NCI-H1436 (cell line): ENCODE data around the gene BRWD1.
"Not testable (repeated sequence)": the region's sequence is repeated elsewhere in the genome, so short reads cannot be mapped to it uniquely, and the experiment has no call there.

Experiments
- DNase-seq: peaks from one replicate; lab custom pipeline; 2025; lab: John Stamatoyannopoulos, UW

BRWD1 gene

GRCh38 chr21:39173716-39174680, 139.4 kb downstream of the BRWD1 start:
- no peak for DNase-seq

- no peak for DNase-seq
Observed at GRCh38 chr21:39169906-39170305, 143.5 kb downstream of the BRWD1 start.

GRCh38 chr21:39168800-39169199, 144.6 kb downstream of the BRWD1 start:
- no peak for DNase-seq

- no peak for DNase-seq
Observed at GRCh38 chr21:39164523-39164922, 148.9 kb downstream of the BRWD1 start.

- no peak for DNase-seq
Observed at GRCh38 chr21:39161064-39161463, 152.4 kb downstream of the BRWD1 start.

GRCh38 chr21:39159342-39160063, 153.9 kb downstream of the BRWD1 start:
- DNase-seq = no peak

- DNase-seq = not testable (repeated sequence)
Observed at GRCh38 chr21:39157241-39157640, 156.2 kb downstream of the BRWD1 start.

- DNase-seq = no peak
Observed at GRCh38 chr21:39156024-39156423, 157.4 kb downstream of the BRWD1 start.

GRCh38 chr21:39155578-39155977, 157.9 kb downstream of the BRWD1 start:
- DNase-seq = no peak

- DNase-seq = no peak
Observed at GRCh38 chr21:39153842-39154241, 159.6 kb downstream of the BRWD1 start.

GRCh38 chr21:39153373-39153772, 160.1 kb downstream of the BRWD1 start:
- no peak for DNase-seq

GRCh38 chr21:39152271-39152670, 161.2 kb downstream of the BRWD1 start:
- DNase-seq = no peak

- no peak for DNase-seq
Observed at GRCh38 chr21:39150877-39151276, 162.6 kb downstream of the BRWD1 start.

GRCh38 chr21:39150316-39150715, 163.1 kb downstream of the BRWD1 start:
- DNase-seq = no peak

GRCh38 chr21:39149882-39150281, 163.6 kb downstream of the BRWD1 start:
- no peak for DNase-seq

GRCh38 chr21:39148975-39149374, 164.5 kb downstream of the BRWD1 start:
- DNase-seq = no peak

GRCh38 chr21:39144191-39144590, 169.2 kb downstream of the BRWD1 start:
- DNase-seq = no peak

- no peak for DNase-seq
Observed at GRCh38 chr21:39142972-39143371, 170.5 kb downstream of the BRWD1 start.

- DNase-seq = no peak
Observed at GRCh38 chr21:39141502-39141901, 171.9 kb downstream of the BRWD1 start.

GRCh38 chr21:39137248-39138178, 175.9 kb downstream of the BRWD1 start:
- no peak for DNase-seq

- no peak for DNase-seq
Observed at GRCh38 chr21:39136711-39137110, 176.7 kb downstream of the BRWD1 start.

- peak; percentile 15 for DNase-seq
Observed at GRCh38 chr21:39136138-39136537, 177.3 kb downstream of the BRWD1 start.
